Measurements from ENCODE around the gene SLC41A2.
"Not testable (repeated sequence)": the region's sequence is repeated elsewhere in the genome, so short reads cannot be mapped to it uniquely, and the experiment has no call there.

SLC41A2 gene, protein sequence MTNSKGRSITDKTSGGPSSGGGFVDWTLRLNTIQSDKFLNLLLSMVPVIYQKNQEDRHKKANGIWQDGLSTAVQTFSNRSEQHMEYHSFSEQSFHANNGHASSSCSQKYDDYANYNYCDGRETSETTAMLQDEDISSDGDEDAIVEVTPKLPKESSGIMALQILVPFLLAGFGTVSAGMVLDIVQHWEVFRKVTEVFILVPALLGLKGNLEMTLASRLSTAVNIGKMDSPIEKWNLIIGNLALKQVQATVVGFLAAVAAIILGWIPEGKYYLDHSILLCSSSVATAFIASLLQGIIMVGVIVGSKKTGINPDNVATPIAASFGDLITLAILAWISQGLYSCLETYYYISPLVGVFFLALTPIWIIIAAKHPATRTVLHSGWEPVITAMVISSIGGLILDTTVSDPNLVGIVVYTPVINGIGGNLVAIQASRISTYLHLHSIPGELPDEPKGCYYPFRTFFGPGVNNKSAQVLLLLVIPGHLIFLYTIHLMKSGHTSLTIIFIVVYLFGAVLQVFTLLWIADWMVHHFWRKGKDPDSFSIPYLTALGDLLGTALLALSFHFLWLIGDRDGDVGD

DNA sequence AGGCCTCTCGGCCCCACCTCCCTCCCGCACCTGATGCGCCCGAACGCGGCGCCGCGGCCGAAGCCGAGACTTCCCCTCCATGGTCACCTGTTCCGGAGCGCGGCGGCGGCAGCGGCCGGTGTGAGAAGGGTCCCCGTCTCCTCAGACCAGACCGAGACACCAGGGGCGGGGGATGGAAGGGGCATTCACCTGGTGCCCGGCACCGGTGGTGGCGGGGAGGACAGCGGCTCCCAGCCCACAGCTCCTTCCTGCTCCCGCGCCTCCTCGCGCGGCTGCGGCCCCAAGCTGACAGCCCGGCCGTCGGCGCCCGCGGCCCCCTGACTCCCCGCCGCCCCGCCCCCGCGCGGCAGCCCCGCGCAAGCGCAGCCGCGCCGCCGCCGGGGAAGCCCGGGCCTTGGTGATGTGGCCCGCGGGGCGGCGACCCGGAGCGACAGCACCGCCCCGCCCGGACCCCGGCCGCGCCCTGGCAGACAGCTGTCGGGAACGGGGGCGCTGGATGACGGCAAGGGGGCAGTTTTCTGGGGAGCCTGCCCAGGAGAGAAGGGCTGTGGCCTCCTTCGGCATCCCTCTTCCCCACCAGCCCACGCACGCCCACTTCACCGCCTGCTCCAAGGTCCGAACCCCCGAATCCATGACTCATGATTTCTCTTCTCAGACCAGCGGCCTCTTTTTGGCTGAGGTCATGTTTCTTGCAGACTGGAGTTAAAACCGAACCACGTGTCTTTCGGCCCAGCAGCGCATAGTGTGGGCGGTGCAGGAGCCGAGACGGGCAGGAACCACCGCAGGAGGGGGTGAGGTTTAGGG lies at the start of gene SLC41A2:
TSS of gene SLC41A2 (minus strand) at position 290 of the 804 bp plus-strand sequence. CDS start 29,763 bp downstream, outside the sequence.
- Mint-ChIP-seq H3K9me3 (no peaks in the 10 kb centered on the region), H3K27ac (peak within 1 kb of the TSS; percentile 96), H3K36me3 (no peaks in the 10 kb centered on the region), H3K4me3 (peak within 1 kb of the TSS; percentile 95), H3K27me3 (peaks cover 4% of the 10 kb centered on the region), H3K4me1 (peaks cover 13% of the 10 kb centered on the region)
- DNase-seq (ENCODE audit: low spot score in 2 of 2) (peak; percentile 82 to 84), ATAC-seq (ENCODE audit: low read depth) (peak; percentile 86)

GRCh38 chr12:105001476-105001875 lies 43.4 kb upstream of the SLC41A2 start:
- Mint-ChIP-seq H3K4me1 (peaks cover 2% of the 10 kb centered on the region), H3K4me3 (no peak overlapping the region), H3K9me3 (peaks cover 5% of the 10 kb centered on the region), H3K27ac (no peak overlapping the region), H3K36me3 (peaks cover 68% of the 10 kb centered on the region), H3K27me3 (no peaks in the 10 kb centered on the region)
- DNase-seq (ENCODE audit: low spot score in 2 of 2) (no peak), ATAC-seq (ENCODE audit: low read depth) (no peak)

DNA sequence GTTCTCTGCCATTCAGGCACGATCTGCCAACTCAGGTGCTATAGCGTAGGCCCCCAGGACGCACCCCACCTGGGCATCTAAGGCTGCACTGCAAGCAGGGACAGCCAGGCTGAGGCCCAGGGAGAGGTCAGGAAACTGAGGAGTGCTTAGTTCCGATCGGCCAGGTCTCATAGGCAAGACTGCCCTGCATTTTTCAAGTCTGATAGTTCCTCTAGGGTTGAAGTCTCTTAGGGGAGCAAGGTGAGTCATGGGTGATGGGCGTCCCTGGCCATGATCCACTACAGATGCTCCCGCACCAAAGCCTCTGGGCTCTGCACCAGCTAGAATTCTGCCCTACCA lies 41.2 kb upstream of the SLC41A2 start:
- Mint-ChIP-seq H3K27me3 (no peaks in the 10 kb centered on the region), H3K4me1 (no peaks in the 10 kb centered on the region), H3K36me3 (peaks cover 63% of the 10 kb centered on the region), H3K27ac (no peak overlapping the region), H3K4me3 (no peak overlapping the region), H3K9me3 (peaks cover 2% of the 10 kb centered on the region)
- no peak for DNase-seq (ENCODE audit: low spot score in 2 of 2)
- ATAC-seq (ENCODE audit: low read depth), result no peak

DNA sequence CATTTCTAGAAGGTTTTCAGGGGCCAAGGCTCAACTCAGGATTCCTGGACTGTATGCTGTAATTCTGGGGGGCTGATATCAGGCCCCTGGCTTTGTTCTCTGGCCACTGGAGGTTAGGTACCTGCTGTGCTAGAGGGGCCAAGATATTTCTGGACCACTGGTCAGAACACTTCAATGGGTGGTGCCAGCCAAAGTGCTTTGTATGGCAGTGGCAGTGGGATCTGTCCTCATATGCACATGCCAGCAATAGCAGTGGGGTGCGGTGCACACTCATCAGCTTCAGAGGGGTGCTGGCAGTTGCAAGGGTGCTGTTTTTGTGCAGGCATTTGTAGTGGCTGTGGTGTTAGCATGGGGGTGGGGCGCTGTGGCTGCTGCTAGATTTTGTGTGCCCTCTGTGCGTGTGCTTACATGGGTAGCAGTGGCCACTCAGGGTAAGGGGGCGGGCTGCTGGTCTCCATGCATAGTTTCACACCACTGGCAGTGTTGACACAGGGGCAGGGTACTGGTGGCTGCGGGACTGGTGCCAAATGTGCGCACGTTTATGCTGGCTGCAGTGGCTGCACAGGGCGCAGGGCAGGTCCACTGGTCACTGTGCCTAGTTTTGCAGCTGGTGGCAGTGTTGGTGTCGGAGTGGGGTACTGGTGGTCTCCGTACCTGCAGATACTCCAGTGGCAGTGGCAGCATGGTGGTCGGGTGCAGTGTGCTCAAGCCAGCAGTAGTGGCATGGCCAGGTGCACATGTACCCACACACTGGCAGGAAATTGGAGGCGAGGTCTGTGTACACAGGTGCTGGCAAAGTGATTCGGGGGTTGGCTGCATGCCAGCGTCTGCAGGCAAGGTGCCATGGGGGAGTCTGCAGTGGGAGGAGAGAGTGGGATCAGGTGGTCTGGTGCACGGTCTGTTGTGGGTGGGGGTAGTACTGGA lies 40.6 kb upstream of the SLC41A2 start:
- Mint-ChIP-seq H3K27ac (no peak overlapping the region), H3K4me3 (no peak overlapping the region), H3K4me1 (no peaks in the 10 kb centered on the region), H3K27me3 (no peaks in the 10 kb centered on the region), H3K36me3 (peaks cover 61% of the 10 kb centered on the region), H3K9me3 (peaks cover 2% of the 10 kb centered on the region)
- ATAC-seq (ENCODE audit: low read depth) (no peak), DNase-seq (ENCODE audit: low spot score in 2 of 2) (no peak)

- no peaks in the 10 kb centered on the region for H3K4me1 Mint-ChIP-seq
- H3K27ac Mint-ChIP-seq, result no peak overlapping the region
- H3K36me3 Mint-ChIP-seq, result peaks cover 62% of the 10 kb centered on the region
- no peaks in the 10 kb centered on the region for H3K27me3 Mint-ChIP-seq
- ATAC-seq (ENCODE audit: low read depth) (no peak), DNase-seq (ENCODE audit: low spot score in 2 of 2) (no peak)
- H3K9me3 Mint-ChIP-seq, result peaks cover 2% of the 10 kb centered on the region
- no peak overlapping the region for H3K4me3 Mint-ChIP-seq
Observed at GRCh38 chr12:104997541-104997940, 39.5 kb upstream of the SLC41A2 start.

DNA sequence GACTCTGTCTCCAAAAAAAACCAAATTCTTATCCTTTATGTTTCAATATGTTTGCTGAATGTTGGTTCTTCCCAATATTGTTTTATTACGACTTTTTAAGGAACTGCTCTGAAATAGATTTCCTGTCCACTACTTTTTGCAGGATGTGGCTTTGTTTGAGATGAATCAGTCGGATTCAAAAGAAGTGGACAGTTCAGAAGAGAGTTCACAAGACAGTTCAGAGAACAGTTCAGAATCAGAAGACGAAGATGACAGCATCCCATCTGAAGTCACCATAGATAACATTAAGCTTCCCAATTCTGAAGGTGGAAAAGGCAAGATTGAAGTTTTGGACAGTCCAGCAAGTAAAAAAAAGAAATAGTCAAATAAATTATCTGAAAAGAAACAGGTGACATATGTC lies 36.2 kb upstream of the SLC41A2 start:
- no peaks in the 10 kb centered on the region for H3K9me3 Mint-ChIP-seq
- no peak overlapping the region for H3K4me3 Mint-ChIP-seq
- no peak overlapping the region for H3K27ac Mint-ChIP-seq
- no peak for ATAC-seq (ENCODE audit: low read depth)
- no peaks in the 10 kb centered on the region for H3K4me1 Mint-ChIP-seq
- H3K27me3 Mint-ChIP-seq, result no peaks in the 10 kb centered on the region
- H3K36me3 Mint-ChIP-seq, result peaks cover 59% of the 10 kb centered on the region
- no peak for DNase-seq (ENCODE audit: low spot score in 2 of 2)

- DNase-seq (ENCODE audit: low spot score in 2 of 2) (no peak), ATAC-seq (ENCODE audit: low read depth) (no peak)
- Mint-ChIP-seq H3K4me3 (no peak overlapping the region), H3K27ac (no peak overlapping the region), H3K27me3 (no peaks in the 10 kb centered on the region), H3K9me3 (no peaks in the 10 kb centered on the region), H3K4me1 (peaks cover 14% of the 10 kb centered on the region), H3K36me3 (peaks cover 46% of the 10 kb centered on the region)
Observed at GRCh38 chr12:104991565-104992128, 33.6 kb upstream of the SLC41A2 start.

- Mint-ChIP-seq H3K27me3 (no peaks in the 10 kb centered on the region), H3K4me1 (peaks cover 17% of the 10 kb centered on the region), H3K36me3 (peaks cover 43% of the 10 kb centered on the region), H3K9me3 (no peaks in the 10 kb centered on the region), H3K27ac (no peak overlapping the region), H3K4me3 (no peak overlapping the region)
- no peak for ATAC-seq (ENCODE audit: low read depth)
- no peak for DNase-seq (ENCODE audit: low spot score in 2 of 2)
Observed at GRCh38 chr12:104990950-104991349, 32.9 kb upstream of the SLC41A2 start.

DNA sequence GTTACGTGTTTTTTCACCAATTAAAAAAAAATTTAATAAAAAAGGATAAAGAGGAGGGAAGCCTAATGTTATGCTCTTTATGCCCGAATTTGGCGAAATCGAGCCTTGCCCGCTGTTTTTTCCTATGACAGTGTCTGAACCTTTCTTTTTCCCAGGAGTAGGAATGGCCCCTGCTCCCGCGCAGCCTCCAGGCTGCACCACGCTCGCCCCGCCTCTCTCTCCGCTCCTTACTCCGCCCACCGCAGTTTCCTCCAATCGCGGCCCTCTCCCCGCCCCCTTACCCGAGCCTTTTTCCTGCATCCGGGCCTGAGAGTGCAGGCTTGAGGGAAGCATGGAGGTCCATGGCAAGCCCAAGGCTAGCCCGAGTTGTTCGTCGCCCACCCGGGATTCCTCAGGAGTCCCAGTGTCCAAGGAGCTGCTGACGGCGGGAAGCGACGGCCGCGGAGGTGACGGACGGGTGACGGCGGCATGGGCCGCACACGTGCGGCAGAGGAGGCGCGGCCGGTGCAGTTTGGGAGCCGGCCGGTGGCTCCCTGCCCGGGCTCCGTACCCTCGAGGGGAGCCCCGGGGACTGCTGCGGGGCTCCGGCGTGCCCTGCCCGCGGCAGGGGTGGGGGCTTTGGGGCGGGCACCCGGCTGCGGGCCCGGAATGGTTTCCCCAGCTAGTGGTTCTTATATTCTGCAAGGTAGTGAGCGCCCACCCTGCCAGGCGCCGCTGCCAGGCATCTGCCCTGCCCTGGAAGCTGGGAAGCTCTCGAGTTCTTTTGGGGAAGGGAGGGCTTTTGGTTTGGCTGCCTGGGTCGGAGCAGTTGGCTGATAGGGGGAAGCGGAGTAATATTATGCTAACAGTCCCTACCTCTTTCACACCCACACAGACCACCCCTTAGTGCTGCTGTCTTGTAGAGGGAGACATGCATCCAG lies 28.2 kb upstream of the SLC41A2 start, which contains the start of gene NOPCHAP1:
TSS of gene NOPCHAP1 (plus strand) at position 295 of the 920 bp plus-strand sequence. CDS start at position 332, 37 bp downstream.
- H3K36me3 Mint-ChIP-seq, result peaks cover 20% of the 10 kb centered on the region
- no peaks in the 10 kb centered on the region for H3K27me3 Mint-ChIP-seq
- peaks cover 23% of the 10 kb centered on the region for H3K4me1 Mint-ChIP-seq
- peak within 1 kb of the TSS; percentile 71 for H3K27ac Mint-ChIP-seq
- ATAC-seq (ENCODE audit: low read depth), result peak; percentile 97
- H3K9me3 Mint-ChIP-seq, result no peaks in the 10 kb centered on the region
- H3K4me3 Mint-ChIP-seq, result peak within 1 kb of the TSS; percentile 87
- peak; percentile 70 to 79 for DNase-seq (ENCODE audit: low spot score in 2 of 2)

GRCh38 chr12:104985206-104985605 lies 27.1 kb upstream of the SLC41A2 start:
- Mint-ChIP-seq H3K4me3 (peak overlapping the region; percentile 87), H3K36me3 (peaks cover 13% of the 10 kb centered on the region), H3K27me3 (no peaks in the 10 kb centered on the region), H3K27ac (peak overlapping the region; percentile 71), H3K4me1 (peaks cover 23% of the 10 kb centered on the region), H3K9me3 (no peaks in the 10 kb centered on the region)
- DNase-seq (ENCODE audit: low spot score in 2 of 2) (no peak), ATAC-seq (ENCODE audit: low read depth) (no peak)

DNA sequence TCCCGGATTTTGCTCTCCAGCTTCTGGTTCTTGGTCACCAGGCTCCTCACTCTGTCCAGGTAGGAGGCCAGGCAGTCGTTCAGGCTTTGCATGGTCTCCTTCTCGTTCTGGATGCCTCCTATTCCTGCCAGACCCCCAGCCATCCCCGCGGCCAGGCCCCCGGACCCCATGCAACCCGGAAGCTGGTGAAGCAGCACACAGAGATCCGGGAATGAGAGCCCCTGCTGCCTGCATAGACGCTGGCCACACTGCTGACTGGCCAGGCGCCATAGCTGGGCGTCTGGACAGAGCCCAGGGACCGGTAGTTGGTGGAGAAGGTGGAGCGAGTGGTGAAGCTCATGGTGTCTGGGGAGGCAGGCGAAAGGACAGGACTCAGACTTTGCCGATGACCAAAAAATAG lies 19.6 kb upstream of the SLC41A2 start:
- not testable (repeated sequence) for H3K4me3 Mint-ChIP-seq; H3K9me3 Mint-ChIP-seq; ATAC-seq (ENCODE audit: low read depth); H3K27ac Mint-ChIP-seq; DNase-seq (ENCODE audit: low spot score in 2 of 2); H3K36me3 Mint-ChIP-seq; H3K4me1 Mint-ChIP-seq; H3K27me3 Mint-ChIP-seq

DNA sequence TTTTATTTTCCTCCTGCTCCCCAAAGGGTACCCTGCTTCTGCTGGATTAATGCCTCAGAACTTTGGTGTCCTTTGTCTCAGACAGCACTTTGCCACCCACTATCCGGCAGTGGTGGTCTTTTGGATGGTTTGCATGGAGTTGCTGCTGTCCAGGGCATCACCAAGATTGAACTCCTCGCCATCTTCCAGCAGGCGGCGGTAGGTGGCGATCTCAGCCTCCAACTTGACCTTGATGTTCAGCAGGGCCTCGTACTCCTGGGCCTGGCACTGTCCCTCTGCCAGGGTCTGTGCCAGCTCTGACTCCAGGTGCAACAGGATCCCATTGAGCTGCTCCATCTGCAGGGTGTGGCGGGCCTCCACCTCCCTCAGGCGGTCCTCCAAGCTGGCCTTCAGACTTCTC lies 18.6 kb upstream of the SLC41A2 start:
- no peaks in the 10 kb centered on the region for H3K27me3 Mint-ChIP-seq
- H3K9me3 Mint-ChIP-seq, result no peaks in the 10 kb centered on the region
- ATAC-seq (ENCODE audit: low read depth), result no peak
- DNase-seq (ENCODE audit: low spot score in 2 of 2), result no peak
- H3K4me1 Mint-ChIP-seq, result peaks cover 10% of the 10 kb centered on the region
- H3K36me3 Mint-ChIP-seq, result no peaks in the 10 kb centered on the region
- no peak overlapping the region for H3K27ac Mint-ChIP-seq
- no peak overlapping the region for H3K4me3 Mint-ChIP-seq

Measured in memory B cell (primary cell).